Karpas-422 (cell line): Measurements from ENCODE around the gene GNG8. TPM values are rescaled to one million over a fixed set of nuclear protein-coding genes. Genes with fewer than 3 reads are reported as not detected.
A peak's percentile ranks its signal among the peaks of the same experiment; 100 is the strongest.

ENCODE experiments used
- DNase-seq: peaks from one replicate; pipeline ENCODE4 v3.0.0-alpha.2; 2015
- H2AFZ ChIP-seq: fragments of 200-600 bp; sonication (generic); 2 replicates; pipeline ENCODE4 v1.6.1; 2014; ENCODE audit warnings: antibody characterized with exemption, low read length, mixed read lengths
- H3K27ac ChIP-seq: fragments of 200-600 bp; sonication (generic); 2 replicates; pipeline ENCODE4 v1.5.1; 2014; ENCODE audit warnings: mild to moderate bottlenecking, low read length, moderate library complexity
- H3K27me3 ChIP-seq: fragments of 200-600 bp; sonication (generic); 2 replicates; pipeline ENCODE4 v1.6.1; 2014; ENCODE audit warnings: low read length, mixed read lengths
- H3K36me3 ChIP-seq: fragments of 200-600 bp; sonication (generic); 2 replicates; pipeline ENCODE4 v1.6.1; 2014; ENCODE audit warnings: low read length, mixed read lengths; ENCODE audit not compliant: insufficient read depth
- H3K4me1 ChIP-seq: fragments of 200-600 bp; sonication (generic); 2 replicates; pipeline ENCODE4 v1.6.1; 2014; ENCODE audit warnings: mild to moderate bottlenecking, low read length, mixed read lengths
- H3K4me2 ChIP-seq: fragments of 200-600 bp; sonication (generic); 2 replicates; pipeline ENCODE4 v1.6.1; 2014; ENCODE audit warnings: low read length, low read depth, mild to moderate bottlenecking; ENCODE audit not compliant: poor library complexity, severe bottlenecking
- H3K4me3 ChIP-seq: fragments of 200-600 bp; sonication (generic); 2 replicates; pipeline ENCODE4 v1.5.1; 2014; ENCODE audit warnings: mild to moderate bottlenecking, antibody characterized with exemption, low read length, mixed read lengths
- H3K79me2 ChIP-seq: fragments of 200-600 bp; sonication (generic); 2 replicates; pipeline ENCODE4 v1.6.1; 2014; ENCODE audit warnings: mild to moderate bottlenecking, low read length, mixed read lengths
- H3K9ac ChIP-seq: fragments of 200-600 bp; sonication (generic); 2 replicates; pipeline ENCODE4 v1.6.0; 2014; ENCODE audit warnings: low read length
- H3K9me2 ChIP-seq: fragments of 200-600 bp; sonication (generic), shearing (Covaris generic); replicated peaks from 2 replicates; pipeline ENCODE4 v1.6.0; 2014; ENCODE audit warnings: mild to moderate bottlenecking, low read length, moderate library complexity; ENCODE audit not compliant: insufficient read depth
- H3K9me3 ChIP-seq: fragments of 300-700, 200-600 bp; sonication (generic); 2 replicates; pipeline ENCODE4 v1.6.1; 2014; ENCODE audit warnings: low read length, mixed read lengths
- H4K20me1 ChIP-seq: fragments of 200-600 bp; sonication (generic); 2 replicates; pipeline ENCODE4 v1.6.1; 2014; ENCODE audit warnings: mild to moderate bottlenecking, antibody characterized with exemption, low read length, low read depth; ENCODE audit not compliant: insufficient read depth
- total RNA-seq: library from RNA; depleted of rRNA; stranded (reverse); fragments of >200 nt; shearing (Covaris generic); gene quantifications from 2 replicates; pipeline ENCODE4 v1.2.3, GENCODE V29; 2014; ENCODE audit warnings: low replicate concordance

The GNG8 gene
- total RNA-seq, 1 experiment from 2014 or later, result not detected

DNA sequence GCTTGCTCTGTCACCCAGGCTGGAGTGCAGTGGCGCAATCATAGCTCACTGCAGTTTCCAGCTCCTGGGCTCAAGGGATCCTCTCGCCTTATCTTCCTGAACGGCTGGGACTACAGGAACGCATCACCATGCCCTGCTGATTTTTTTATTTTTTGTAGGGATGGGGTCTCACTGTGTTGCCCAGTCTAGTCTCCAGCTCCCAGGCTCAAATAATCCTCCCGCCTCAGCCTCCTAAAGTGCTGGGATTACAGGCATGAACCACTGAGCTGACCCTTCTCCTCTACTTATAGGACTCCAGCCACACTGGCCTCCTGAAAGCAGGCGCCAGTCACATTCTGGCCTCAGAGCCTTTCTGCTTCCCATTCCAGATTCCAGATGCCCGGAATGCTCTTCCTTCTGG lies 14.4 kb upstream of the GNG8 start:
- Histone ChIP-seq H3K4me3 (no peak overlapping the region), H3K9ac (no peak overlapping the region), H3K9me2 (no peaks in the 10 kb centered on the region), H3K27me3 (no peaks in the 10 kb centered on the region), H3K36me3 (no peaks in the 10 kb centered on the region), H4K20me1 (no peaks in the 10 kb centered on the region), H3K79me2 (no peaks in the 10 kb centered on the region), H3K4me2 (no peak overlapping the region), H3K4me1 (no peaks in the 10 kb centered on the region), H2AFZ (no peak overlapping the region), H3K27ac (no peak overlapping the region), H3K9me3 (no peaks in the 10 kb centered on the region)
- no peak for DNase-seq

DNA sequence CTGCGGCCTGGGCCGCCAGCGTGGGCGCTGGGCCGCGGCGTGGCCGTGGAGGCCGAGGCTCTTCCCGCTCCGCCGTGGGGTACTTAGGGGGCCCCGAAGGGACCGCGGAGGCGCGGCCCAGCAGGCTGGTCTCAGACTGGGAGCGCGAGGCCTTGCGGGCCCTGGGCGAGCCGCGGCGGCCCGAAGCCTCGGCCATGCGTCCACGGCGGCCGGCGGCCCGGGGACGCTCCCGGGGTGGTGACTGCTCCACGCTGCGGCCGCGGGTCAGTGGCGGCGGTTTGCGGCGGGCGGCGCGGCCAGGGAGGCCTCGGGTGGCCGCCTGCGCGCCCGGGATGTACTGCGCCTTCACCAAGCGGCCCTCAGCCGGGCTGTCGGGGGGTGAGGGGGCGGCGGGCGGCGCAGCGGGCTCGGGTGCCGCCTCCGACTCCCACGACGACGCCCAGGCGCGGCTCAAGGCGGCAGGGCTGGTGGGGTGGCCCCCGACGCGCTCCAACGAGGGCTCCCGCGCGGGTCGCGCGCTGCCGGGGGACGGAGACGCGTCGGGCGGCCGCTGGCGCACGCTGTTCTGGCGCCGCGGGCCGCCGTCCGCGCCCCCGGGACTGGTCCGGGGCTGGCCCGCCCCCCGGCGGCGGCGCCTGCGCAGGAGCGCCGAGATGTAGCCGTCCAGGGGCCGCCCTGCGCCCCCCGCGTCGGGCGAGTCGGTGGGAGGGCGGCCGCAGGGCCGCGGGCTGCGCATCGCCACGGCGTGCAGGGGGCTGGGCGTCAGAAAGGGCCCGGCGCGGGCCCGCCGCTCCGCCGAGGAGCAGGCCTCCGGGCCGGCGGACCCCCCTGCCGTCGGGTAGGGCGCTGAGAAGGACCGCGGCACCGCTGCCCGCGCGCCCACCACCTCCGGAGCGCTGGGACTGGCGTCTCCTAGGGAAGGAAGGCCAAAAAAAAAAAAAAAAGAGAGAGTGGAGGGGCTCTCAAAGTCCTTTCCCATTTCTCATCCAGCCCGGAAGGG lies 13.3 kb upstream of the GNG8 start:
- H3K4me2 ChIP-seq, result no peak overlapping the region
- H3K9me3 ChIP-seq, result no peaks in the 10 kb centered on the region
- H3K27me3 ChIP-seq, result no peaks in the 10 kb centered on the region

DNA sequence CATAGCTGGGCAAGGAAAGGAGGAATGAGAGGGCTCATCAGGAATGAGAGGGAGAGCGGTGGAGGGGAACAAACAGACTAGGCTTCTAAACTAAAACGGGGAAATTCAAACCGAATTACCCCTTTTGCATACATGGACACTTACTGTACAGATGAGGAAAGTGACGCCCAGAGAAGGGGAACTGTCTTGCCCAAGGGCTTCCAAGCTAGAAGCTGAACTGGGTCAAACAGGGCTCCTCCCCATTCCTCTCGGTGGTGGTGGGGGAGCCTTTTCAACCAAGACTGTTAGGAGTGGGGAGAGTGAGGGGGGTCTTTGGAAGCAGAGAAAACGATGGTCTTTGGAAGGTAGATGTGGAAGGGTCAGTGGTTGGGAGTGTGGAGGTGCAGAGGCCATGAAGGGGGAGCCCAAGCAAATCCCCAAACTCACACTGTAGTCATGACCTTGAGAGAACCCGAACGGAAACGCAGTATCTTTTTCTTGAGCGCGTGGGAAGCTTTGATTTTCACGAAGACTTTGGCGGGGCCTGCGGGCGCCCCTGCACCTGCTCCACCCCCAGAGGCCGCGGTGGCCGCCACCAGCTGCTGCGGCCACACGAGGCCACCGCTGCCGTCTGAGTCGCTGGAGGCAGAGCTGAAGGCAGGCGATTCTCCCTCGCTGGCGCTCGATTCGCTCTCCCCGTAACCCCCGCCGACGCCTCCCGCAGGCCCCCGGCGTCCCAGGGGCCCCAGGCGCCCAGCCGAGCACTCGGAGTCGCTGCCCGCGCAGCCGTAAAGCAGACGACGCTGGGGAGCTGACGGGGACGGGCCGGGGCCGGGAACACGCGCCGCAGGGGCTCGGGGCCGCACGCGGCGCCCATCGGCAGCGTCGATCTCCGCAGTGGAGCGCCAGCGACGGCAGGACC lies 12.3 kb upstream of the GNG8 start:
- H3K27me3 ChIP-seq, result no peaks in the 10 kb centered on the region
- no peak overlapping the region for H3K4me2 ChIP-seq
- H3K4me3 ChIP-seq, result no peak overlapping the region

More for the DNA sequence above, 13.3 kb upstream of the GNG8 start:
- H3K4me1 ChIP-seq, result no peaks in the 10 kb centered on the region
- no peak overlapping the region for H3K9ac ChIP-seq
- no peak overlapping the region for H3K27ac ChIP-seq
- H2AFZ ChIP-seq, result no peak overlapping the region
- no peaks in the 10 kb centered on the region for H3K79me2 ChIP-seq
- DNase-seq, result no peak
- no peaks in the 10 kb centered on the region for H3K9me2 ChIP-seq
- H3K4me3 ChIP-seq, result no peak overlapping the region
- no peaks in the 10 kb centered on the region for H3K36me3 ChIP-seq
- H4K20me1 ChIP-seq, result no peaks in the 10 kb centered on the region

DNA sequence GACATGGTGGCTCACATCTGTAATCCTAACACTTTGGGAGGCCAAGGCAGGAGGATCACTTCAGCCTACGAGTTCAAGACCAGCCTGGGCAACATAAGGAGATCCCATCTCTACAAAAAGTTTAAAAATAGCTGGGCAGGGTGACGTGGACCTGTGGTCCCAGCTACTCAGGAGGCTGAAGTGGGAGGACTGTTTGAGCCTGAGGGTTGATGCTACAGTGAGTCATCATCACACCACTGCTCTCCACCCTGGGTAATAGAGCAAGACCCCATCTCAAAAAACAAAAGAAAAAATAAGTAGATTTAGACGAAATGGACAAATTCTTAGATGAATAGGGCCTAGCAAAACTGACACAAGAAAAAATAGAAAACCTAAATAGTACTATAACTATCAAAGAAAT lies 10.4 kb upstream of the GNG8 start:
- no peak overlapping the region for H3K4me3 ChIP-seq
- no peaks in the 10 kb centered on the region for H3K4me1 ChIP-seq
- H3K27me3 ChIP-seq, result no peaks in the 10 kb centered on the region
- no peak overlapping the region for H3K9ac ChIP-seq
- H3K79me2 ChIP-seq, result no peaks in the 10 kb centered on the region
- no peaks in the 10 kb centered on the region for H3K9me2 ChIP-seq
- no peak for DNase-seq
- no peak overlapping the region for H3K27ac ChIP-seq
- H3K9me3 ChIP-seq, result no peaks in the 10 kb centered on the region
- H4K20me1 ChIP-seq, result no peaks in the 10 kb centered on the region
- H2AFZ ChIP-seq, result no peak overlapping the region
- H3K36me3 ChIP-seq, result no peaks in the 10 kb centered on the region
- H3K4me2 ChIP-seq, result no peak overlapping the region

More for the DNA sequence above, 12.3 kb upstream of the GNG8 start:
- H3K4me1 ChIP-seq, result no peaks in the 10 kb centered on the region
- H3K9ac ChIP-seq, result no peak overlapping the region
- H3K27ac ChIP-seq, result no peak overlapping the region
- no peaks in the 10 kb centered on the region for H4K20me1 ChIP-seq
- H3K79me2 ChIP-seq, result no peaks in the 10 kb centered on the region
- no peak overlapping the region for H2AFZ ChIP-seq
- no peaks in the 10 kb centered on the region for H3K36me3 ChIP-seq
- H3K9me2 ChIP-seq, result no peaks in the 10 kb centered on the region
- no peaks in the 10 kb centered on the region for H3K9me3 ChIP-seq
- DNase-seq, result no peak

DNA sequence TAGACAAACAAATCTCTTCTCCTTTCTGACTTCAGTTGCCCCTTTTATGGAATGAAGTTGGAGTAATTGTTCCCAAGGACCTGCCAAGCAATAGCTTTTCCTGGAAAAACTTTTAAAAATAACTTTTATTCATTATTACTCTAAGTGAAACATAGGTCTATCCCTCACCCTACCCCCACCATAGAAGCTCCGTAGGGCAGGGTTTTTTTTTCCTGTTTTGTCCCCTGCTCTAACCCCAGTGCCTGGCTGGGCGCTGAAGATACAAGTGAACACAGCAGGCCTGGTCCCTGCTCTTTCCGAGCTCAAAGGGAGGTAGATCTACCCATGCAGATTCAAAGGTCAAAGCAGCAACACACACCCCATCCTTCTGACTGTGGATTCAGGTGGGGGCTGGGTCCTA lies 8.7 kb upstream of the GNG8 start:
- Histone ChIP-seq H4K20me1 (0 out of 2 replicates have a peak, but pooled peaks cover under 1% of the 10 kb centered on the region), H3K9me3 (no peaks in the 10 kb centered on the region), H3K27ac (no peak overlapping the region), H3K4me1 (no peaks in the 10 kb centered on the region), H3K79me2 (no peaks in the 10 kb centered on the region), H3K9ac (no peak overlapping the region), H3K27me3 (no peaks in the 10 kb centered on the region), H3K4me3 (no peak overlapping the region), H3K9me2 (no peaks in the 10 kb centered on the region), H2AFZ (no peak overlapping the region), H3K36me3 (no peaks in the 10 kb centered on the region), H3K4me2 (no peak overlapping the region)
- DNase-seq, result no peak

DNA sequence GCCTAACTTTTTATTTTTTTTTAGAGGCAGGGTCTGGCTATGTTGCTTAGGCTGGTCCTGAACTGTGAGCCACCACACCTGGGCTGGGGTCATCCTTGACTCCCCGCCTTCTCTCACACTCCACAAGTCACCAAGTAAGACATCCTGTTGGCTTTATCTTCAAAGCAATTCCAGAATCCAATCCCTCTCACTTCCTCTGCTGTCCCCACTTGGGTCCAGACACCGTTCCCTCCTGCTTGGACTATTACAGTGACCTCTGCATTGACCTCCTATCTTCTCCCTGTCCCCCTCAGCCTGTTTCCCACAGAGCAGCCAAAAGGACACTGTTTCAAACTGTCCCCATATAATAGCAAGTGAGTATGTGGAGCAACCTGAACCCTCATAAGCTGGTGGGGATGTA lies 4.7 kb upstream of the GNG8 start:
- H3K9me2 ChIP-seq, result no peaks in the 10 kb centered on the region
- H3K9me3 ChIP-seq, result no peaks in the 10 kb centered on the region
- H3K4me3 ChIP-seq, result no peak overlapping the region
- H3K9ac ChIP-seq, result no peak overlapping the region
- H3K27me3 ChIP-seq, result 0 out of 2 replicates have a peak, but pooled peaks cover 3% of the 10 kb centered on the region
- no peak overlapping the region for H2AFZ ChIP-seq
- H3K27ac ChIP-seq, result no peak overlapping the region
- no peak overlapping the region for H3K4me2 ChIP-seq
- no peaks in the 10 kb centered on the region for H3K36me3 ChIP-seq
- no peak for DNase-seq
- no peaks in the 10 kb centered on the region for H3K79me2 ChIP-seq
- H3K4me1 ChIP-seq, result peaks cover 27% of the 10 kb centered on the region
- 0 out of 2 replicates have a peak, but pooled peaks cover 5% of the 10 kb centered on the region for H4K20me1 ChIP-seq

DNA sequence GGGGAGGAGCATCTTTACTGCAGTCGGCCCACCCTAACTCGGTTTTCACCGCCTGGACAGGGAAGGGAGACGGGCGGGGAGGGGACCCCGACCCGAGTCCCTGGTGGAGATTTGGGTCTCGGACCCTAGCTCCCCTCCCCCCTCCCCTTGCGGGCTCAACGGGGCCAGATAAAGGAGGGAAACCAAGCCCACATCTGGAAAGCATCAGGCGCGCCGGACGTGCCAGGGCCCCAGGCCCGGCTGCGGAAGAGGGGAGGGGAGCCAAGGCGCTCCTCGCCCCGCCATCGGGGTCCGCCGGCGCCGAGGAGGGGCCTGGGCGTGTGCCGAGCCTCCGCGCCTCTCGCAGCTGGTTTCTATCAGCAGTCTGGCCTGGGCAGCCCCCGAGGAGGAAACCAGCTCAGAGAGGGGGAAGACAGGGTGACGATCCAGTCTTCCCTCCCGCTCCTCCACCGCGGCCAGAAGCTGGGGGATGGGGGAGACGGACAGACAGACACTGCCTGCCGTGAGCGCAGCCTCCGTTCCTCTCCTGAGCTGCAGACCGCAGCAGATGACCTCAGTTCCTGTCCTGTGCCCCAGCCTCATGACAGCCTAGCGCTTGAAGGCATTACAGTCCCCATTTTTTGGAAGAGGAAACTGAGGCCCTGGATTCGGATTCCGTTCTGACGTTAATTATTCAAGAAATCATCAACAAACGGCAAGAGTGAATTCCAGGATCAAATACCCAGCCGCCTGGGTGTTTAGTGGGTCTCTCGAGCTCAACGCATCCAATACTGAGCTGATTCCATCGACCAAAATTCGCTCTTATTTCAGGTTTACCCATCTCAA lies 3.6 kb upstream of the GNG8 start:
- no peak overlapping the region for H3K9ac ChIP-seq
- H3K79me2 ChIP-seq, result no peaks in the 10 kb centered on the region
- H2AFZ ChIP-seq, result no peak overlapping the region
- peaks cover 34% of the 10 kb centered on the region for H3K4me1 ChIP-seq
- H4K20me1 ChIP-seq, result 0 out of 2 replicates have a peak, but pooled peaks cover 5% of the 10 kb centered on the region
- H3K9me2 ChIP-seq, result no peaks in the 10 kb centered on the region
- 0 out of 2 replicates have a peak, but pooled peaks cover 3% of the 10 kb centered on the region for H3K27me3 ChIP-seq
- DNase-seq, result no peak
- H3K36me3 ChIP-seq, result no peaks in the 10 kb centered on the region
- no peak overlapping the region for H3K27ac ChIP-seq
- peak overlapping the region; percentile 53 for H3K4me2 ChIP-seq
- no peaks in the 10 kb centered on the region for H3K9me3 ChIP-seq
- peak overlapping the region; percentile 30; the same call in 1 of the 2 replicates for H3K4me3 ChIP-seq
